ENCODE data around the gene ANKRD13C.
A peak's percentile ranks its signal among the peaks of the same experiment; 100 is the strongest.
"Not testable (repeated sequence)": the region's sequence is repeated elsewhere in the genome, so short reads cannot be mapped to it uniquely, and the experiment has no call there.

The ANKRD13C gene

GRCh38 chr1:70361727-70362398, 7.3 kb upstream of the ANKRD13C start:
- DNase-seq (ENCODE audit: extremely low read depth in 1 of 2, low read depth in 1 of 2), result no peak

GRCh38 chr1:70360321-70360720, 5.8 kb upstream of the ANKRD13C start:
- no peak for DNase-seq (ENCODE audit: extremely low read depth in 1 of 2, low read depth in 1 of 2)

GRCh38 chr1:70358921-70359564, 4.5 kb upstream of the ANKRD13C start:
- DNase-seq (ENCODE audit: extremely low read depth in 1 of 2, low read depth in 1 of 2), result no peak

- no peak for DNase-seq (ENCODE audit: extremely low read depth in 1 of 2, low read depth in 1 of 2)
Measured at GRCh38 chr1:70355920-70356319, 1.4 kb upstream of the ANKRD13C start.

- DNase-seq (ENCODE audit: extremely low read depth in 1 of 2, low read depth in 1 of 2), result no peak
Measured at GRCh38 chr1:70355111-70355407, 537 bp upstream of the ANKRD13C start.

GRCh38 chr1:70353601-70354331, 756 bp downstream of the ANKRD13C start:
- peak in 1 of 2 donors; percentile 2 for DNase-seq (ENCODE audit: extremely low read depth in 1 of 2, low read depth in 1 of 2)

- DNase-seq (ENCODE audit: extremely low read depth in 1 of 2, low read depth in 1 of 2), result no peak
Measured at GRCh38 chr1:70353044-70353443, 1.5 kb downstream of the ANKRD13C start.

GRCh38 chr1:70349799-70350198, 4.7 kb downstream of the ANKRD13C start:
- DNase-seq (ENCODE audit: extremely low read depth in 1 of 2, low read depth in 1 of 2), result not testable (repeated sequence)

GRCh38 chr1:70348399-70349165, 5.9 kb downstream of the ANKRD13C start:
- no peak for DNase-seq (ENCODE audit: extremely low read depth in 1 of 2, low read depth in 1 of 2)

- DNase-seq (ENCODE audit: extremely low read depth in 1 of 2, low read depth in 1 of 2), result not testable (repeated sequence)
Measured at GRCh38 chr1:70339644-70340043, 14.9 kb downstream of the ANKRD13C start.

GRCh38 chr1:70336050-70336449, 18.5 kb downstream of the ANKRD13C start:
- DNase-seq (ENCODE audit: extremely low read depth in 1 of 2, low read depth in 1 of 2), result no peak

- no peak for DNase-seq (ENCODE audit: extremely low read depth in 1 of 2, low read depth in 1 of 2)
Measured at GRCh38 chr1:70334436-70334835, 20.1 kb downstream of the ANKRD13C start.

GRCh38 chr1:70333245-70333644, 21.3 kb downstream of the ANKRD13C start:
- no peak for DNase-seq (ENCODE audit: extremely low read depth in 1 of 2, low read depth in 1 of 2)

GRCh38 chr1:70331962-70332361, 22.6 kb downstream of the ANKRD13C start:
- DNase-seq (ENCODE audit: extremely low read depth in 1 of 2, low read depth in 1 of 2), result no peak

- DNase-seq (ENCODE audit: extremely low read depth in 1 of 2, low read depth in 1 of 2), result no peak
Measured at GRCh38 chr1:70327306-70328076, 27.0 kb downstream of the ANKRD13C start.

GRCh38 chr1:70324683-70325082, 29.8 kb downstream of the ANKRD13C start:
- DNase-seq (ENCODE audit: extremely low read depth in 1 of 2, low read depth in 1 of 2), result no peak

GRCh38 chr1:70319750-70320149, 34.8 kb downstream of the ANKRD13C start:
- DNase-seq (ENCODE audit: extremely low read depth in 1 of 2, low read depth in 1 of 2), result no peak

GRCh38 chr1:70318191-70318590, 36.3 kb downstream of the ANKRD13C start:
- DNase-seq (ENCODE audit: extremely low read depth in 1 of 2, low read depth in 1 of 2), result no peak

- no peak for DNase-seq (ENCODE audit: extremely low read depth in 1 of 2, low read depth in 1 of 2)
Measured at GRCh38 chr1:70317087-70317486, 37.4 kb downstream of the ANKRD13C start.

- no peak for DNase-seq (ENCODE audit: extremely low read depth in 1 of 2, low read depth in 1 of 2)
Measured at GRCh38 chr1:70315782-70316181, 38.7 kb downstream of the ANKRD13C start.
